ENCODE data around the gene SDK1. TPM values are rescaled to one million over a fixed set of nuclear protein-coding genes. Genes with fewer than 3 reads are reported as not detected.

SDK1 gene
- total RNA-seq, 2 experiments from 2014 or later, result 0.25 to 0.78 TPM

DNA sequence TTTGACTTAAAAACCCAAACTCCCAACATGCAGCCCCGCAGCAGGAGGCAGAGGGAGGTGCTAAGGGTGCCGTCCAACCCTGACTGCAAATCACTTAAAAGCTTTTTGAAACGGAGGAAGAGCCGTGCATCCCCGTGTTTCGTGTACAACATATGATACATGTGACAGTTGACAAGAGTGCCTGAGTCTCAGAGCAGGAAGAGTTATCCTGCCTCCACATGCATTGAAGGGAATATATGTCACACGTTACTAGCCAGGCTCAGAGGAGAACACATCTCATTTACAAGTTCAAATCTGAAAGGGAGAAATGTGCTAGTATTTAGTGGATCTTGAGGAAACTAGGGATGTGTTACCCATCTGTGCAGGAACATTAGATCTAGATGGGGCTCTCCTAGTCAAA lies 69.9 kb downstream of the SDK1 start:
- CTCF ChIA-PET, result no interaction called here
- no peak overlapping the region for H3K4me3 Mint-ChIP-seq
- H3K9me3 Mint-ChIP-seq, result no peaks in the 10 kb centered on the region
- TF ChIP-seq, protein P1, sequence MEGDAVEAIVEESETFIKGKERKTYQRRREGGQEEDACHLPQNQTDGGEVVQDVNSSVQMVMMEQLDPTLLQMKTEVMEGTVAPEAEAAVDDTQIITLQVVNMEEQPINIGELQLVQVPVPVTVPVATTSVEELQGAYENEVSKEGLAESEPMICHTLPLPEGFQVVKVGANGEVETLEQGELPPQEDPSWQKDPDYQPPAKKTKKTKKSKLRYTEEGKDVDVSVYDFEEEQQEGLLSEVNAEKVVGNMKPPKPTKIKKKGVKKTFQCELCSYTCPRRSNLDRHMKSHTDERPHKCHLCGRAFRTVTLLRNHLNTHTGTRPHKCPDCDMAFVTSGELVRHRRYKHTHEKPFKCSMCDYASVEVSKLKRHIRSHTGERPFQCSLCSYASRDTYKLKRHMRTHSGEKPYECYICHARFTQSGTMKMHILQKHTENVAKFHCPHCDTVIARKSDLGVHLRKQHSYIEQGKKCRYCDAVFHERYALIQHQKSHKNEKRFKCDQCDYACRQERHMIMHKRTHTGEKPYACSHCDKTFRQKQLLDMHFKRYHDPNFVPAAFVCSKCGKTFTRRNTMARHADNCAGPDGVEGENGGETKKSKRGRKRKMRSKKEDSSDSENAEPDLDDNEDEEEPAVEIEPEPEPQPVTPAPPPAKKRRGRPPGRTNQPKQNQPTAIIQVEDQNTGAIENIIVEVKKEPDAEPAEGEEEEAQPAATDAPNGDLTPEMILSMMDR (IDR thresholded peaks at IDR 0.05), result no peak
- peaks cover 5% of the 10 kb centered on the region for H3K4me1 Mint-ChIP-seq (ENCODE audit: low read depth)
- intact Hi-C loops (cut with micrococcal nuclease), result no loop called here
- H3K36me3 Mint-ChIP-seq (ENCODE audit: low read depth), result no peaks in the 10 kb centered on the region
- peaks cover 12% of the 10 kb centered on the region for H3K27me3 Mint-ChIP-seq
- no peak overlapping the region for H3K27ac Mint-ChIP-seq
- no peak for DNase-seq
- ATAC-seq, result no peak
- POLR2A ChIA-PET, result no interaction called here

DNA sequence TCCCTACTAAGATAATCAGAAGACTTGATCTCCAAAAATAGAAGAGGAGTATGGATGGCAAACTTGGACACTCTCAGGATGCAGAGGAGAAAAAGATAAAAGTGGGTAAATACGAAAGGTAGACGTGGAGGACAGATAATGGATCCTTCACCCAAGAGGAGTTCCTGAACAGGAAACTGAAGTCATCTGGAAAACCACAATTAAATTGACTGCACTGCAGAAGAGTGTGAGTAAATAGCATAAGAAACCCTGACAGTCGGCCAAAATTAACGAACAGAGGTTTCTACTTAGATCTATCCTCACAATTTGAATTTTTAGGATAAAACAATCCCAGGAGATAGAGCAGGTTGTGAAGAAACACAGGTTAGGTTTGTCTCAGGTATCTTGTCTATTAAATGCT lies 70.5 kb downstream of the SDK1 start:
- peaks cover 12% of the 10 kb centered on the region for H3K27me3 Mint-ChIP-seq
- H3K36me3 Mint-ChIP-seq (ENCODE audit: low read depth), result no peaks in the 10 kb centered on the region
- peaks cover 5% of the 10 kb centered on the region for H3K4me1 Mint-ChIP-seq (ENCODE audit: low read depth)
- H3K4me3 Mint-ChIP-seq, result no peak overlapping the region
- H3K9me3 Mint-ChIP-seq, result no peaks in the 10 kb centered on the region
- no peak overlapping the region for H3K27ac Mint-ChIP-seq
- ATAC-seq (no peak), DNase-seq (no peak)
- TF ChIP-seq, protein P1 (IDR thresholded peaks at IDR 0.05), result no peak
- POLR2A ChIA-PET, result no interaction called here
- CTCF ChIA-PET, result no interaction called here
- intact Hi-C loops (cut with micrococcal nuclease), result no loop called here

GRCh38 chr7:3374239-3374638 lies 73.2 kb downstream of the SDK1 start:
- ATAC-seq, result no peak
- Mint-ChIP-seq H3K4me3 (no peak overlapping the region), H3K27ac (no peak overlapping the region), H3K9me3 (no peaks in the 10 kb centered on the region), H3K27me3 (peaks cover 9% of the 10 kb centered on the region), H3K4me1 (ENCODE audit: low read depth) (peaks cover 5% of the 10 kb centered on the region), H3K36me3 (ENCODE audit: low read depth) (no peaks in the 10 kb centered on the region)
- ChIA-PET CTCF (interaction anchor here (1.4 kb wide), 1 partner anchor 20 kb away, joined by 3 read pairs; no protein-coding TSS in a partner anchor), POLR2A (no interaction called here)
- DNase-seq, result no peak
- TF ChIP-seq, protein P1 (IDR thresholded peaks at IDR 0.05), result no peak
- intact Hi-C loops (cut with micrococcal nuclease), result no loop called here

DNA sequence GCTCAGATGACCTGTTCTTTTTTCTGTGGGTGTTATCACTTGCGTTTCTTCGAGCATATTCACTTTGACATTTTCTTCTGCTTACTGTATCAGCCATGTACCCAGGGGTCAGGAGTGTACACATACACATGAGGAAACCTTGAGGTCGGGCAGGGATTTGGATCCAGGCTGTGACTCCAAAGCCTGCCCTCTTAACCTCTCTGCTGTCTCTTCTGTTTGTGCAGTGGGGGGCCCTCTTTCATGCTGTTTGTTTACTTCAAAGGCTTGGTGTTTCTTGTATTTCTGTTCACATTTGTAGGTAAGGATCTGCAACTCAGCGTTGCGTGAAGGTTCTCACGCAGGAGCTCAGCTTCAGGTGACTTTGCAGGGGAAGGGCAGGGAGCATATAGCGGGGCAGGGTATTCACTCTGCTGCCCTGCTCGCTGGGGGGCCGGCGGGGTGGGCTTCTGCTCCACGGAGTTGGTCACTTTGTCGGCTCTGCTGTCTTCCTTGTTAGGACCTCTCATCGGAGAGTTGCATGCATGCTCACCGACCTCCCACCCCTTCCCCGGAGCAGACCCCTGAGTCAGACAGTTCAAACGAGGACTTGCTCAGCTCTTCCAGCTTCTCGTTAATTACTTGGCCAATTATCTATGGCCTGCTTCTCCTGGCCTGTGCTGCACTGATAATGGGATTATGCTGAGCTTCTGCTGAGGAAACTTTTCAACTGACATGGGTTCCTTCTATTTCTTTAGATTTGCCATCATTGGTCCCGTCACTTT lies 77.5 kb downstream of the SDK1 start:
- Mint-ChIP-seq H3K4me1 (ENCODE audit: low read depth) (no peaks in the 10 kb centered on the region), H3K9me3 (no peaks in the 10 kb centered on the region), H3K4me3 (no peak overlapping the region), H3K27ac (no peak overlapping the region), H3K36me3 (ENCODE audit: low read depth) (no peaks in the 10 kb centered on the region), H3K27me3 (peaks cover 10% of the 10 kb centered on the region)
- DNase-seq (no peak), ATAC-seq (no peak)
- ChIA-PET POLR2A (no interaction called here), CTCF (no interaction called here)
- intact Hi-C loops (cut with micrococcal nuclease), result no loop called here
- TF ChIP-seq, protein P1 (IDR thresholded peaks at IDR 0.05), result no peak

DNA sequence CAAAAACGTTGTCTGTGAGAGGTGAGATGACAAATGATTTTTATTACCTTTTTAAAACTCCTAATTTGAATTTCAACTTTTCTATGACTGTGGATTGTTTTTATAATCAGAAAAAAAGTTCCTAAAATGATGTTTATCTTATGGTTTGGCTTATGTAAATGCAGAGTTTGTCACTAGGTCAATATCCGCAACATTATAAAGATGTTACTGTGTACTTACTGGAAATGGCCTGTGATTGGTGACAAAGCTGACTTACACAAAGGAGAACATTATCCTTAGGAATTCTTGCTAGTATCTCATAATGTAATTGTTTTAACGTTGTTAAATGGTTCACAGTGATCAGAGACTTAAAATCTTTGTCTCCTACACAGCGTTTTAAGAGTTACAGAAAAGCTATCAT lies 79.0 kb downstream of the SDK1 start:
- TF ChIP-seq, protein P1 (IDR thresholded peaks at IDR 0.05), result no peak
- Mint-ChIP-seq H3K27me3 (peaks cover 10% of the 10 kb centered on the region), H3K4me3 (no peak overlapping the region), H3K4me1 (ENCODE audit: low read depth) (no peaks in the 10 kb centered on the region), H3K36me3 (ENCODE audit: low read depth) (no peaks in the 10 kb centered on the region), H3K9me3 (no peaks in the 10 kb centered on the region), H3K27ac (no peak overlapping the region)
- POLR2A ChIA-PET, result no interaction called here
- intact Hi-C loops (cut with micrococcal nuclease), result no loop called here
- DNase-seq (no peak), ATAC-seq (no peak)
- CTCF ChIA-PET, result interaction anchor here (0.7 kb wide), 1 partner anchor 8 kb away, joined by 3 read pairs; no protein-coding TSS in a partner anchor

Measured in activated CD8-positive, alpha-beta T cell treated with anti-CD3 and anti-CD28 coated beads for 36 hours (primary cell).